GM19468 (cell line): Measurements from ENCODE around the gene DBP.

Experiments
- ATAC-seq: cut with Tn5 transposase; IDR thresholded peaks from one replicate; pipeline ENCODE4 v1.9.1; 2021; ENCODE audit warnings: mild to moderate bottlenecking, moderate library complexity, moderate number of reproducible peaks; ENCODE audit not compliant: unreplicated experiment; ENCODE audit errors: extremely low read depth

The DBP gene

GRCh38 chr19:48629599-48630295 is 7.4 kb downstream of the DBP start:
- ATAC-seq, result no peak

GRCh38 chr19:48629297-48629598 is 7.9 kb downstream of the DBP start:
- no peak for ATAC-seq

- no peak for ATAC-seq
Observed at GRCh38 chr19:48628486-48629296, 8.5 kb downstream of the DBP start.

- no peak for ATAC-seq
Observed at GRCh38 chr19:48627865-48628314, 9.3 kb downstream of the DBP start.

GRCh38 chr19:48627201-48627864 is 9.8 kb downstream of the DBP start:
- no peak for ATAC-seq

GRCh38 chr19:48625891-48626327 is 11.3 kb downstream of the DBP start:
- no peak for ATAC-seq

- no peak for ATAC-seq
Observed at GRCh38 chr19:48624791-48625723, 12.1 kb downstream of the DBP start.

- peak; percentile 37 for ATAC-seq
Observed at GRCh38 chr19:48624067-48624594, 13.0 kb downstream of the DBP start.

- no peak for ATAC-seq
Observed at GRCh38 chr19:48623556-48624066, 13.6 kb downstream of the DBP start.

- ATAC-seq, result no peak
Observed at GRCh38 chr19:48619692-48620585, 17.2 kb downstream of the DBP start.

GRCh38 chr19:48618916-48619691 is 18.1 kb downstream of the DBP start, which contains the start of the genes RPL18 and SPHK2:
Gene RPL18 (minus strand): TSS chr19:48619178. CDS start chr19:48619143, 35 bp downstream.
Gene SPHK2 (plus strand): TSS chr19:48619506. CDS start chr19:48620515, 1,009 bp downstream.
- ATAC-seq, result peak; percentile 69

GRCh38 chr19:48618278-48618915 is 18.8 kb downstream of the DBP start:
- ATAC-seq, result no peak

- no peak for ATAC-seq
Observed at GRCh38 chr19:48617146-48617937, 19.8 kb downstream of the DBP start.

- no peak for ATAC-seq
Observed at GRCh38 chr19:48616491-48617056, 20.6 kb downstream of the DBP start.

- no peak for ATAC-seq
Observed at GRCh38 chr19:48616041-48616436, 21.1 kb downstream of the DBP start.
